Fibroblast of gingiva (primary cell): ENCODE results near the gene DLL1.
"Not testable (repeated sequence)": the region's sequence is repeated elsewhere in the genome, so short reads cannot be mapped to it uniquely, and the experiment has no call there.

Source experiments
- DNase-seq: peaks from one replicate; pipeline ENCODE4 v3.0.0-alpha.2; 2011; ENCODE audit warnings: low read depth

DLL1 gene

DNA sequence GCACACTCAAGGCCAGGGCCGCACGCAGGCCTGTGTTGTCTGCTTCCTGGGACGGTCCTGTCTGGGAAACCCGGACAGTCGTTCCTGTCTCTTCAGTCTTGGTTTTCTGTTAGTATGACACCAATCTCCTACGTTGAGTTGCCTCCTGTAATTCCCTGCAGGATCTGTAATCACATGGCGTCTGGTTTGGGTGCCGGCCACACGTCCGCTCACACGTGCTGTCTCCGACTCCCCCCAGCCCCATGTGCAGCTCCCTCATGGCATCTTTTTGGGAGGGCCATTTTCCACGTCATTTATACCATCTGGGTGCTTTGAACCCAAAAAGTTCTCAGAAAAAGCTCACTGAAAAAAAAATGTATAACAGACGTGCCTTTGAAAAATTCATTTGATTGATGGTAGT is 23.2 kb downstream of the DLL1 start:
- DNase-seq = no peak

DNA sequence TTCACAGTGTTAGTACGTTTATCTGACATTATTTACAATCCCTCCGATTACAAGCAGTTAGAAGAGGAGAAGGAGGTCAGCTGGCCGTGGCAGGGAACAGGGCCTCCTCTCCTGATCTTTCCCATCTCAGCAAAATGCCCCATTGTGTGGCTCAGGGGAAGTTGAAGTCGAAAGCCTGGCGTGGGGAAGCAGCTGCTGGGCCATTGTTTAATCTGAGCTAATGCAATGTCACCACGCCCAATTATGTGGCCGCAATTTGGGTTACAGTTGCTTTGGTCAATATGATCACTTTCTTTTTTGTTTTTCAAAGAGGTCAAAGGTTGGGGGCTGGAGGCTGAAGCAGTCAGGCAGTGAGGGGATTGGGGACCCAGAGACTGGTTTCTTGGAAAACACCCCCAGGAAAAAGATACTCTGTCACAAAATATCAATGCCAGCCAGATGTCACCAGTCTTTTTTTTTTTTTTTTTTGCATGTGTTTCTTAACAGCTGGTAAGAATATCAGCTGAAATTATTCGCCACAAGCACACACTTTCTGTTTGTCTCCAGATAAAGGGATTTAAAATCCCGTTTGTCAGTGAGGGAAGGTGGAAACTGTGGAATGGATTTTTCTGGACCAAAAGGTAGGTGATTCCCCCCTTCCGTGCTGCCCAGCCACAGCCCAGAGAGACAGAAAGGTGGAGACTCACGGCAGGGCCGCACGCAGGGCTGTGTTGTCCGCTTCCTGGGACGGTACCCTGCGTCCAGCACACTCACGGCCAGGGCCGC is 24.6 kb downstream of the DLL1 start:
- no peak for DNase-seq

DNA sequence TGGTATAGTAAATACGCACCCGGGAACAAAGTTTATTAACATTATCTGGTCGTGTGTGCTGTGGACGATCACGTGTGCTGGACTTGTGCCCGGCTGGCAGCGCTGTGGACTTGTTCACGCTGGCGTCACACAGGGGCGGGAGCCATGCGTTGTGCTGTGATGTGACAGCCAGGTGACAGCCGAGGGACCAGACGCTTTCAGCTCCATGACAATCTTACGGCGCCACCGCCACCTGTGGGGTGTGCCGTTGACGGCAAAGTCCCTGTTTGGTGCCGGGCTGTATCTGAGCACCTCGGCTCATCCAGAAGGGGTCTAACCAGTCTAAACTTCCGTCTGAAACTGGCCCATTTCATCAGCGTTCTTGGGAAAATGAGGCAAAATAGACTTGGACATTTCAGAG is 25.2 kb downstream of the DLL1 start:
- DNase-seq = no peak

DNA sequence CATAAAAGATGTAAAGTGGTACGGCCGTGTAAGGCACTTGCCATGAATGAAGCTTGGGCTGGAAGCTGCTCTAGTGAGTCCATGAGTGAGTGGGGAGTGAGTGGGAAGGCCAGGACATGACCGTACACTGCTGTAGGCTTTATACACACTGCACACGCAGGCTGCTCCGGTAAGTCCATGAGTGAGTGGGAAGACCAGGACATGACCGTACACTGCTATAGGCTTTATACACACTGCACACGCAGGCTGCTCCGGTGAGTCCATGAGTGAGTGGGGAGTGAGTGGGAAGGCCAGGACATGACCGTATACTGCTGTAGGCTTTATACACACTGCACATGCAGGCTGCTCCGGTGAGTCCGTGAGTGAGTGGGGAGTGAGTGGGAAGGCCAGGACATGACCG is 26.2 kb downstream of the DLL1 start:
- not testable (repeated sequence) for DNase-seq

DNA sequence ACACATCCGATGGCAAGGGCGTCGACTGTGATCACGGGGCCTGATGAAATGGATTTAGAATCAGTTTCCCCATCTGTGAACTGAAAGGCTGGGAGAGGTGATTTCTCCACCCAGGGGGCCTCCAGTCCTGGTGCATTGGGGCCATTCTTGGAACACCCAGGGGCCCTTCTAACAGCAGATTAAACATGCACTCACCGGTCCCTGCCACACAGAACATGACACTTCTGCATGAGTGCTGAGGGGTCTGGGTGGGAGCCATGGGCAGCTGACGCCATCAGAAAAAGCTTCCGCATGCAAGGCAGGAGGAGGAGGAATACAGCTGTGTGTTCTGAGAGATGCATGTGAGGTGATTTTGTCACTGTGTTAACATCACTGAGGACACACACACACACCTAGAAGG is 26.8 kb downstream of the DLL1 start:
- DNase-seq = no peak

DNA sequence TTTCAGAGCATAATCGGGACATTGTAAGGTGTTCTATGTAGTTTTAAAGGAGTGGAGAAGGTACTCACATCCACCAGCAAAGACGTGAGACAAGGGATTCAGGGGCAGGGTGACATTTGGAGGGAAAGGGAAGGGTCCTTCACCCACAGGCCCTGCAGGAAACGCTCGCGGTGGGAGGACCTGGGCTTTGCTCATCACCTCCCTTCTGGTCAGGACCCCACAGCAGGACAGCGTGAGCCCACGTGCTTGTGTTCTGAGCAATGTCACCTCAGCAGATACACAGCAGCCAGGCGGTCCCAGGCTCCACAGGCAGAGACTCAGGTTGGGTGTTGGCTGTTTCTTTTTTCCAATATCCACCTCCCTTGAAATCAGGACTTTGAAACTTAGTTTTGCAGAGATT is 27.5 kb downstream of the DLL1 start:
- no peak for DNase-seq

DNA sequence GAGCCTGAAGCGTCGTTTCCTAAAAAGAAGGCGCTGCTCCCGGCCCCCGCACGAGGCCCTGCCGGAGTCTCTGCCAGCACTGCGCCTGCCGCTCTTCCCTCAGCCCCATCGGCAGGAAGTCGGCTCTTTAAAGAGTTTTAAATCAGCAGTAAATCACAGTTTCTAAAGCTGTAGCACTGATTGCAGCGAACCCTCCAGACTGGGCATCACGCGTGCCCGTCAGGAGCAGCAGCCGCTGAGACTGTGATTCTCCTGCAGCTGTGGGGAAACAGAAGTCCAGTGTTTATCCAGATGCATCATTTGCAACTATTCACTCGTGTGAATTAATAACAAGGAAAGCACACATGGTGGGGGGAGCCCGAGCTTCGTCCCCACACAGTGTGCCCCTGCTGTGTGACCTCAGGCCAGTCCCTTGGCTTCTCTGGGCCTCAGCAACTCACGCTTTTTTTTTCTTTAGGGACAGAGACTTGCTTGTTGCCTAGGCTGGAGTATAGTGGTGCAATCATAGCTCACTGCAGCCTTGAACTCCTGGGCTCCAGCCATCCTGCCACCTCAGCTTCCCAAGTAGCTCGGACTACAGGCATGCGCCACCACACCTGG is 28.3 kb downstream of the DLL1 start:
- no peak for DNase-seq

DNA sequence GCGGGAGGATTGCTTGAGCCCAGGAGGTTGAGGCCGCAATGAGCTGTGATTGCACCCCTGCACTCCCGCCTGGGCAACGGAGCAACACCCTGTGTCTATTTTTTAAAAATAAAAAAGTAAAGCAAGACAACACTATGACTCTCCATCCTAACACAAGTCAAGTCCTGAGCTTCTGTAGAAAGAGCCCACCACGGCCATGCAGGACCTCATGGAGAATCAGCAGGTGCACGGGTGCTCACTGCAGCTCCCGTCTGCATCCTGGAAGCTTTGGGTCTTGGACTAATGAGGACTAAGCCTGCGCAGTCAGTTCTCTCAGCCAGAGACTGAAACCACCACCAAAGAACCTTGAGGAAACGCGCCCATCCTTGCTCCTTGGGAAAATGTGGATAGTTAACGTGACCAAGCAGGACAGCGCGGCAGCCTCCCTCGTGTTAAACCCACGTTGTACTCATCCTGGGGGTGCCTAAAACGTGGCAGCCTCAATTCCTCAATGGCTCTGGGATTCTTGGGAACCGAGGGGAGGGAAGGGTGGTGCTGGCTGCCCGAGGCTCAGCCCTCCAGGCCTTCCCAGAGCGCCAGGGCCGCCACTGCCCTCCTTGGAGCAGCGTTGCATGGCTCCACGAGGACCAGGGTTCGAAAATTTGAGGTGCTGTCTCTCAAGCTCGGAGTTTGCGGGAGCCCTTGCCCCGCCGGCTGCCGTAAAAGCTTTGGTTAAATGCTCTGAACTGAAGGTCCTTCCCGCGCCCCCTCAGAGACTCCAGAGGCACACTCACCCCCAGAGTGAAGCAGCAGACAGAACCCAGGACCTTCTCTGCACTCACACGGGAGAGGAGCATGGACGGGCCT is 29.0 kb downstream of the DLL1 start:
- DNase-seq = no peak

DNA sequence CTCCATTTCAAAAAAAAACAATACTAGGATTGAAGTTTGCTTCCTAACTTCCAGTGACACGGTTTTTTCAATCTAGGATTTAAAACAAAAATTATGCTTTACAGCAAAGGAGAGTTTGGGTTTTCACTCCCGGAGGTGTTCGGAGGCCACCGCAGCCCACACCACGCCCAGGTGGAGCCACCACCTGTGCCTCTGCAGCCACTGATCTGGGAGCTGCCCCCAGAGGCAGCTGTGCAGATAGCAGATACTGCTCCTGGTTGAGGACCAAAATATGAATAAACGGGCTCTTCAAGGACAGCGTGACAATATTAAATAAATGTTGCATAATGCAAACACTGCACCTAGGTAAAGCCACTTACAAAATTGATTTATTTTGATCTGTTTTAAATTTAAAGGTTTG is 30.2 kb downstream of the DLL1 start:
- no peak for DNase-seq

DNA sequence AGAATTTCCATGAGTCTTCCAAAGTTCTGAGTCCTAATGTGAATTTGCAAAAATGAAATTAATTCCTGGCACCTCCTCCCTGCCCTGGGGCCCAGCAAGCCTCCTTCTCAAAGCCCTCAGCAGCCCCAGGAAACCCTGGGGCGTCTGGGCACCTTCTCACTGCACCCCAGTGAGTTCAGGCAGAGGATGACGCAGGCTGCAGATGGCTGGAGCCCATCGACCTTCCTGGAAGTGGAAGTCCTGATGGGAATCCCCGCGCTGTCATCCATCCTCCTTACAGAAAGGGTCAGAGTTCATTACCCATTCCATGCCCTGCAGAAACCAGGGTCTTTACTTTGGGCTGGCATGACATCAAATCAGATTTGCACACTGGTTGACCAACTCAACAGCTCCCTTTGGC is 31.6 kb downstream of the DLL1 start:
- DNase-seq = no peak

DNA sequence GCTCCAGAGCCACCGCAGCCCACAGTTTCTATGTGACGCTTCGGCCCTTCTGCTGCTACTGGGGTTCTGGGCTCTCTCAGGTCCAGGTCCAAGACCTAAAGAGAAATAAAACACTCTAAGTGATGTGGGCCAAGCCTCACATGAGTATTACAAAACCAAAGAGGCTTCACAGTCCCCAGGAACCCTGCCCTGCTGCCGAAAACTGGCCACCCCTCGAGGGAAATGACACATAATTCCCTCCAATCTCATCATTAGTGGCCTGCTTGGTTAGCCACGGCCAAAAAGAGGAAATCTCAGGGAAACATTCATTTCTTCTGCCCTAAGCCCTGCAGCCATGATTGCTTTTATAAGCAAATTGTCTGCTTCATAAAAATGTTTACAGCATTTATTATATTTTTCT is 32.5 kb downstream of the DLL1 start:
- DNase-seq = no peak

DNA sequence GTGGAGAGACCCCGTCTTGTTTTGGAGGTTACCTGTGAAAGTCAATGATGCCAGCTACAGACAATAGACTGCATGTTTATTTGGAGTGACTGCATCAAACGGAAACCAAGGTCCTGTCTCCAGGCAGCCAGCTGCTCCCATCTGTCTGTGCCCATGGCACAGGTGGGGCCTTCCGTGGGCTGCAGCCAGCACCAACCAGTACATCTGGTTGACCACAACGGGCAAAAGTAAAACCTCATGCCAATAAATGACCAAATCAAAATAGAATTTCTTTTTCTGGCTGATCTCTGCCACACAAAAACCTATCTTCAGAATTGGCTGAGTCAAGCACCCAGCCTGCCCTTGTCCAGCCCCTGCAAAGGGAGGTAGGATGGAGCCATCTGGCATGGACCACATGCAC is 33.5 kb downstream of the DLL1 start:
- DNase-seq = no peak

DNA sequence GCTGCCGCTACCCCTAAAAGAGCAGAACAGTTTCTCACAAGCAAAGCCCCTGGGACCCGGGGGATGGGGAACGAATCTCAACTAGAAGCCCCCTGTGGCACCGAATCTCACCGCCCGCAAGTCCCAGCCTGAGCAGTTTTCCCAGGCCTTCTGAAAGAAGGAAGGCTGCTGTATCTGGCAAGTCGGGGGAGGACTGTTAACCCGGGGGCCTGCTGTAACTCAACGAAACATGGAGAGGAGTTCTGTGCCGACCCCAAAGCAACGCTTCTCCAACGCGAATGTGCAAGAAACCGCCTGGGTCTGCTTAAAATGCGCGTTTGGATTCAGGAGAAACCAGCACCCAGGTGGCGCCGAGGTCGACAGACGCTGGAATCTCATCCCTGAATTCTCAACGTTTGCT is 34.2 kb downstream of the DLL1 start:
- no peak for DNase-seq

DNA sequence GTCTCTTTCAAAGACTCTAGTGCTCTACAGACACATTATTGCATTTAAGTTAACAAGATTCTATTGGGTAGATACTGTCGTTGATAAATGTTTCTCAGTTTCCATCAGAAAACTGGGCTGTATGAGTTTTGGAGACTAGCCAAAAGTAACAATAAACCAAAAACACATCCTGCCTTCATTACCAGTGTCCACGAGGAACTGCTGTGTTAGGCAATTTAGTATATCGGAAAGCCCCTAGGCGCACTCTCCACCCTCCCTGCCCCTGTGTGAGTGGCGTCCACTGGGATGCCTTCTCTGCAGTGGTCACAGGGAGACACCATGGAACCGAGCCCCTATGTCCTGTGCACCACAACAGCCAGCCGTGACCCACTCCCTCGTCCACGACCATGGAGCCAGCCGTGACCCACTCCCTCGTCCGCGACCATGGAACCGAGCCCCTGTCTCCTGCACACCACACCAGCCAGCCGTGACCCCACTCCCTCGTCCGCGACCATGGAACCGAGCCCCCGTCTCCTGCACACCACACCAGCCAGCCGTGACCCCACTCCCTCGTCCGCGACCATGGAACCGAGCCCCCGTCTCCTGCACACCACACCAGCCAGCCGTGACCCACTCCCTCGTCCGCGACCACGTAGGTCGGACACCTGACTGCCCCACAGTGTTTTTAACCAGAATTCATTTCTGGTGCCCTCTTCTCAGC is 35.3 kb downstream of the DLL1 start:
- DNase-seq = no peak

DNA sequence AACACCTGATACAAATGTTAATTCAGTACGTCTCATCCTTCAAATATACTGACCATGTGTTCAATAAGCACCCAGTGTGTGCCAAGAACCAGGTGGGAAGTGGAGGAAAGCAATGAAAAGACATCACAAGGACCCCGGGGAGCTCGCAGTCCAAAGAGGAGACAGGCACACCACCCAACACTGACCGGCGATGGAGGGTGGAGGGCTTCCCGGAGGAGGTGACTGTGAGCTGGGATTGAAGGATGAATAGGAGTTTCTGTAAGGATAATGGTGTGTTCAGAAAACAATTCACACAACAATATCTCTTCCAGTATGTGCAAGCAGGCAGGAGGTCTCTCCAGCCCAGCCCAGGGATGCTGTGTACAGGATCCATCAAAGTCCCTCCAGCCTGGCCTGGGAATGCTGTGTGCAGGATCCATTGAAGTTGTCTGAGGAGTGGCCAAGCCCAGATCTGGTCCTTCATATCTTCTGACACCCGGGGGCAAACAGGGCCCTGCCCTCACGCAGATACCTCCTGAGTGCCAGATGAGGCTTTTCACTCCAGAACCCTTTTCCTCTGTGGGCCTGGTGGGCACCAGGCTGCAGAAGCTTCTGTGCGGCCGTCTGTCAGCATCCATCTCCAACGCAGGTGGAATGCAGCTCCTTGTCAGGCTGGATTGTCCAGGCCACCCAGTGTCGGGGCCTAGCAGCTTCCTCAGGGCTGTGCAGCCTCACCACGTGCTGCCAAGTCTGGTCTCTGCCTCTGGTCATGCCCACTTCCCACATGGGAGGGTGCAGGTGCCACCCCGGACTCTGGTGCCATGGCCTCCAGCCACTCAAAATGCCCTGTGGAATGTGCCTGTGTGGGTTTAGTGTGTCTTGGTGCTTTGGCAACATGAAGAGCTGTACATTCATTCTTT is 36.3 kb downstream of the DLL1 start:
- DNase-seq = no peak

DNA sequence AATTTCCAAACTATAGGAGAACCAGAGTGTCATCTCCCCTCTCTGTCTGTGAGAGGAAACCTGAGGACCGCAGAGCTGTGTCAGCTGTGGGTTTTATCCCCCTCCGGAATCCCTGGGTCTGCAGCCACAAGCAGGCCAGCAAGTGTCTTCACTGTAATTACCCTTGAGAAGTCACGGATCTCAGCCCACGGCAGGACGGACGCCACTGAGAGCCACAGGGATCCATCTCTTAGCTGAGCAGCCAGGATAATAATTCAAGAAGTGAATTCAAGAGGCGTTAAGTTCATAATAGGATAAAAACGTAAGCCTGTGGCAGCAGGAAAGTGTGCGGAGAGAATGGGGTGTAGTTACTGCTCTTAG is 37.0 kb downstream of the DLL1 start:
- no peak for DNase-seq

DNA sequence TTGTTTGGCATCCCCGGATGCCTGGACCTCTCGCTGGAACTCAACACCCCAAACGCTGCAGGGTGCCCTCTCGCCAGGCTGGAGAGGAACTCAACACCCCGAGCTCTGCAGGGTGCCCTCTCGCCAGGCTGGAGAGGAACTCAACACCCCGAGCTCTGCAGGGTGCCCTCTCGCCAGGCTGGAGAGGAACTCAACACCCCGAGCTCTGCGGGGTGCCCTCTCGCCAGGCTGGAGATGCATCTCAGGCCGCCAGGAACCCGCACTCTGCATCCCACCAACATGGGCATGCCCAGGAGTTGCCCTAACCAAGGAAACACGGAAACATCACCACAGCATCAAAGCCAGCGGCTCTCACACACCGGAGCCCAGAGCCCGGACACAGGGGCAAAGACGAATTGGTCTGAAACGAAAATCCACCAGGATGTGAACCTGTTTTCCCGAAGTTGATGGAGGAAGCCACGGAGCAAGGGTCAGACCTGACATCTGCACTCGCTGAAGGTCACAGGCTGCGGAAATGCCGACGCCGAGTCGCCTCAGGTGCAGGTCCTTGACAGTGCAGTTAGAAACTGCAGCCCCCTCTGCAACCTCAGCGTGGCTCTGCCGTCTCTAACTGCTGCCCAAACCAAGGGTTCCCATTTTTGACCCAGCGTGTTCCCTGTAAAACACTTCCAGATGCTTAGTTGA is 37.5 kb downstream of the DLL1 start:
- DNase-seq = no peak

DNA sequence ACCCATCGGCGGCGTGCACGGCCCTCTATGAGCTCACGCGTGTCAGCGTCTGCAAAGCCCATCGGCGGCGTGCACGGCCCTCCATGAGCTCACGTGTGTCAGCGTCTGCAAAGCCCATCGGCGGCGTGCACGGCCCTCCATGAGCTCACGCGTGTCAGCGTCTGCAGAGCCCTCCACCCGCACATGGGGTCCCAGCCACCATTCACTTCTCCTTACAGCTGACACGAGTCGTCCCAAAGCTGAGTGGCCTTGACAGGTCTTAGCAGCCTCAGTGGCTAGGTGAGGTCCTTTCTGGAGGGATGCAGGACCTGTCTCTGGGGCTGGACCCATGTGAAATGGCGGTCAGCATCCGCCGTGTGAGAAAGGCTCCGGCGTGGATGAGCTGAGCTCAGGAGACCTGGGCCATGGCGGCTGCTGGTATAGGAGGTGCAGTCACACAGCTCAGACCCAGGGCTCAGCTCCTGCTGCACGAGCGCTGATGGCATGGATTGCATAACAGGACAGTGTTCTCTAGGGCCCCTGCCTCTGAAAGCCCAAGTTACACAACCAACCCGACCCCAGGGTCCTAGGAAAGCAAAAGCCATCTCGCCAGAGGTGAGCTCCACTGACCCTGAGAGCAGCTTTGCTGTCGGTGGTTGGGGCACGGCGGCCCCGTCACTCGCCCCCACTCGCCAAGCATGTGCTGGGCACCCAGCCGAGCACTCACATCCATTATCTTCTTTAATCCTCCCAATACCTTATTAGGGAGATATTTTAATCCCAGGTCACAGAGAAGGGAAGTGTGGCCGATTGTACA is 38.9 kb downstream of the DLL1 start:
- no peak for DNase-seq

DNA sequence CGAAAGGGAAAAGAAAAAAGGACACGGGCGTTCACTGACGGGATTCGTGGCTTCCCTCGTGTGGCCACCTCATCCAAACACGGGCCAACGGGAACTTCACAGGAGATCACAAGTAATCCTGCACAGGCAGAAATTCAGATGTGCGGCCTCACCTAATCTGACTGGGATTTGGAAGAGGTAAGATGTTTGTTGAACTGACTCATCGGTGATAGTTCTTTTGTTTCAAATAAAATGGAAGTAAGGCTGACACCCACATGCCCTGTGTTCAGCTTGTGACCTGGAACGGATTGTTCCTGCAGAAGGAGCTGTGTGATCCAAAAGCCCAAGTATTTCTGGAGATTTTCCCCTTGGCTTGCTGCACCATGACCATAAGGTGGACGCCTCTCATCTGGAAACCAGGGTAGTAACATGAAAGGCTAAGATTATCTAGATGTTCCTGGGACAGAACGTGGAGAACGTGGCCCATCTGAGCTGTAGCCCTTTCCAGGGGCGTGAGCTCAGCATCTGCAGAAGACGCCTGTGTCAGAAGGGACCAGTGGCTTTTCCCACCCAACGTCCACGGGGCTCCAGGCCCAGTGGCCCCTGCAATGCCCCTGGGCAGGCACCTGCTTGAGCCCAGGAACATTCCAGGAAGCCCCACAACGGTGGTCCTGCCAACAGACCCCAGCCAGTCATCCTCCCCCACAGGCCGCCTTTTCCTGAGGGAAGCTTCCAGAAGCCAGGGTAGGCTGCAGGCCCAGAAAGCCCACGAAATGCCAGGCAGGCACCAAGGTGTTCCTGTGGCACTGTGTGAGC is 39.7 kb downstream of the DLL1 start:
- no peak for DNase-seq
